GM21723 (cell line): ENCODE measurements around the gene OR2T4.

Source experiments
- ATAC-seq: cut with Tn5 transposase; IDR thresholded peaks from one replicate; pipeline ENCODE4 v1.9.1; 2021; ENCODE audit warnings: mild to moderate bottlenecking, moderate library complexity; ENCODE audit not compliant: unreplicated experiment

Gene OR2T4, protein sequence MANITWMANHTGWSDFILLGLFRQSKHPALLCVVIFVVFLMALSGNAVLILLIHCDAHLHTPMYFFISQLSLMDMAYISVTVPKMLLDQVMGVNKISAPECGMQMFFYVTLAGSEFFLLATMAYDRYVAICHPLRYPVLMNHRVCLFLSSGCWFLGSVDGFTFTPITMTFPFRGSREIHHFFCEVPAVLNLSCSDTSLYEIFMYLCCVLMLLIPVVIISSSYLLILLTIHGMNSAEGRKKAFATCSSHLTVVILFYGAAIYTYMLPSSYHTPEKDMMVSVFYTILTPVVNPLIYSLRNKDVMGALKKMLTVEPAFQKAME

DNA sequence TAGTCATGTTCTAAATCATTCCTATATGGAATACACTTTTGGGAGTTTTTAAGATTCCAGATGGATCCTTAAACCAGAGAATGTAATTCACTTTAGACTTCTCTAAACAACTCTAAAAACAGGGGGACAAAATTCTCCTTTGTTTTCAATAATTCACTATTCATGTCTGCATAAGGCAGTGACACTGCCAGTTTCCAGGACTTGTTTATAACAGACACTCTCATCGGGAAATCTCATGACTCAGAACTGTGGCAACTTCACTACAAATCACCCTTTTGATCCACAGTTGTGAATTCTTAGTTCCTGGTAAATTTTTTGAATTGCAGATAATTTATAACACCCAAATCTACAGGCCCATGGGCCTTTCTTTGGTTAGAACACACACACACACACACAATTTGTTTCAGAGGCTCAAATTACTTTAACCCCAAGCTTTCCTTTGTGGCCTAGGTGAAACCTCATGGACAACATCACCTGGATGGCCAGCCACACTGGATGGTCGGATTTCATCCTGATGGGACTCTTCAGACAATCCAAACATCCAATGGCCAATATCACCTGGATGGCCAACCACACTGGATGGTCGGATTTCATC, at the start of gene OR2T4:
Gene OR2T4, plus strand, starts transcription at position 545 of the 595 bp plus-strand sequence. Its CDS starts 0 bp downstream, at position 545.
- ATAC-seq, result no peak

DNA sequence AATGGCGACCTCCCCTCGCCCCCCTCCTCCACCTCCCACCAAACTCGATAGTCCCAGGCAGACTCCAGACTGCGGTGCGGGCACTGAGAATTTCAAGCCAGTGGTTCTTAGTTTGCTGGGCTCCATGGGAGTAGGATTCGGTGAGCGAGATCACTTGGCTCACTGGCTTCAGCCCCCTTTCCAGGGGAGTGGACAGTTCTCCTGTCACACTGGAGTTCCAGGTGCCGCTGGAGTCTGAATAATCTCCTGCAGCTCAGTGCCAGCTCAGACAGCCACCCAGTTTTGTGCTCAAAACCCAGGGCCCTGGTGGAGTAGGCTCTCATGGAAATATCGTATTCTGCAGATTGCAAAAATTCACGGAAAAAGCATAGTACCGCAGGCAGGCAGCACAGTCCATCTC, 44.7 kb upstream of the OR2T4 start:
- no peak for ATAC-seq

DNA sequence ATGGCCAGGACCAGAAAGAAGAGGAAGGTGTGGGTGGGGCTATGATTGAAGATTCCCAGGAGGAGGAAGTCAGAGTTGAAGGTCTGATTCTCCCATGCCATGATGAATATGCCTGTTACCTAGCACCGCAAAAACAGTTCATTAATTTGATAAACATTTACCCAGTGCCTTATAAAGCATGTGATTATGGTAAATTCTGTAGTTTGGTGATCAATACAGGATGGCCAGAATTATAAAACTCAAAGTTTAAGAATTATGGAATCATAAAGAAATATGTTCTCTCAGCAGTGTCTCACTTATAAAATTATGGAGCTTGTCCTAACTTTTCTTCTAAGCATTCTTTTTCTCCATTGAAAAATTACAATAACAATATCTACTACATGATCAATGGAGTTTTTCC, 37.0 kb upstream of the OR2T4 start, which contains the start of gene OR2M7:
Gene OR2M7, minus strand, starts transcription at position 101 of the 400 bp plus-strand sequence. Its CDS starts 0 bp downstream, at position 101.
- ATAC-seq, result no peak

DNA sequence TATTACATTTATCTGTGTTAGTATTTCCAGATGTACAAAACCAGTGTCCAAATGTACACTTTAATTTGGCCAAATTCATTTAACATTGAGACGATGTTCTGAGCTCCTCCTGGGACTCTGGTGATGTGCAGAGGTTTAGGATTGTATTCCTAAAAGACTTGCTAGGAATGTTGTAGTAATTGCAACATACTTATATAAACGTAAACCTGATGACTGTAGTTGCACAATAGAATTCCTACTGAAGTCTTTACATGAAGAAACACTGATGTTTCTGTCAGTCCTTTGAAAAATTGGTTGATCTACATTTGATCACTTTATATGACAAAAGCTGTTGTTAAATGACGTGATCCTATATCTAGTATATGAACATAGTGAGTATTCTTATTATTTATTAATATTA, 18.0 kb upstream of the OR2T4 start:
- ATAC-seq, result no peak

DNA sequence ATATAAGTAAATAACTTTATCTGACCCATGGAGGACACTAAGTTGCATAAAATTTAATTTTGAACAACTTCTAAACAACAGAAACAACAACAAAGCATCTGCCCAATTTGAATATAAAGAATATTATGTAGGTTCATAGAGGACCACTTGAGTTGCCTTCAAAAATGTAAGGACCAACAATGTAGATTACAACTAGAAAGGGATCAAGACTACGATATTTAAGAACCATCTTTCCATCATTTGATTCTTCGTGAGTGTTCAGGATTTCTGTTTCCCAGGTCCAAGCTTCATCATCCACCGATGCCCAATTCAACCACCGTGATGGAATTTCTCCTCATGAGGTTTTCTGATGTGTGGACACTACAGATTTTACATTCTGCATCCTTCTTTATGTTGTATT, 13.0 kb upstream of the OR2T4 start, which contains the start of gene OR14C36:
Gene OR14C36, plus strand, starts transcription at position 301 of the 400 bp plus-strand sequence. Its CDS starts 0 bp downstream, at position 301.
- ATAC-seq, result no peak

DNA sequence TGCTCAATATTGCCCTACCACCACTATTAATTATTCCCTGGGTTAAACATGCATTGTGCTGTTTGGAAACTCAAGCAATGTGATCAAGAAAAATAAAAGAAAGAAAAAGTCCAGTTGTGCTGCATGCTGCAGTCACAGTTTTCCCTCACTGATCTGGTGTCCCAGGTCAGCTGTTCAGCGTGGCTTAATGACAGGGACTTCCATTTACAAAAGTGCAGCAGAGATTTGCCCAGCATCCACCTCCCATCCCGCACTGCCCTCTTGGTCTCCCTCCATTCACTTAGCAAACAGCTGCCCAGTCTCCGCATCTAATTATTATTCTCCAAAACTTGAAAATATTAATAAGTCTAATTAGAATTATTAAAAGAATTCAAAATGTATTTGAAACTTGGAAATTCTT, 2.0 kb upstream of the OR2T4 start:
- ATAC-seq, result no peak

DNA sequence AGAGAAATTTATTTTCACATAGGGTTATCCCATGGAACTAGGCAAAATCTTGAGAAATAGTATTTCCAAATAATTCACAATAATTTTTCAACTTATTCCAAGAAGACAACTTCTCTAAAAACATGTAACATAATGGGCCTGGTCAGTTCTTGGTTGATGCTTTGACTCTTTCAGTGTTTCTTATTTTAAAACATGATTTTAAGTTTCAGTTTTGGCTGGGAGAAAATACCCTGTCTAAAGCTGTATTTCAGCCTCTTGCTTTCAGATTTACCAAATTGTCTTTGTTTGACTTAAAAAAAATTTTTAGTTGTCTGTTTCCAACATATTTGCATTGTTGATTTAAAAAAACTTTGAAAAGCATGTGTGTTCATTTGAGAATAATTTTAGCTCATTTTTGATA, 5.1 kb downstream of the OR2T4 start:
- no peak for ATAC-seq

DNA sequence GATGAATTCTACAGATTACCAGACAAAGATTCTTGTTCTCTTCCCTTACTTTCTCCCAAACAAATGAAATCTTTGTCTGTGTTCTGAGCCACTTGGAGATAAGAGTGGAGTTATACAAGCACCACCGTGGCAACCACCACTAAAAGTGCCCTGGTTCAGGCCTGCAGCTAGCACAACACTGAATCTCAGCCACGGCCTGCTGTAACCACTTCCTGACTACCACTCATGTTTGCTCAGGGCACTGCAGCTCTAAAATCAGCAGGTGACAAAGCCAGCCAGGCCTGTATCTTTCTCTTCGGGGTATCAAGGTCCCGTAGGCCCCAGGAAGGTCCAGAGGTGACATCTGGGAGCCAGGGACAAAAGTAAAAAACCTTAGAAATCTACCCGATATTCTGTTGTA, 10.9 kb downstream of the OR2T4 start:
- peak; percentile 51 for ATAC-seq

DNA sequence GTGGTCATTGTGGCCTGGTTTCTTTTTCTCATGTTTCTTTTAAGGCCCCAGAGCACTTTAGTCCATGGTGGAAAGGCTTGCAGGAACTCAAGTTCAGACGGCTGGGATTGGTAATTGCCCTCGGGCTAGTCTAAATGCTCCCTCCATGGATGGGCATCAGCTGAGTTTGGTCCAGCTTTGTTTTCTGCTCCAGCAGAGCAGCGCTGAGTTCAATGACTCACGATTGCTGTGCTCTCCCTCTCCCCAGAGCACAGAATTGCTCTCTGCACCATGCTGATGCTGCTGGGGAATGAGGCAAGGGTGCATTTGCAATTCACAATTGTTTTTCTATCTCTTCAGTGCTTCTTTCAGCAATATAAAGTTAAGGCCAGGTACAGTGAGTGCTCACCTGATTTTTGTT, 12.3 kb downstream of the OR2T4 start:
- no peak for ATAC-seq

DNA sequence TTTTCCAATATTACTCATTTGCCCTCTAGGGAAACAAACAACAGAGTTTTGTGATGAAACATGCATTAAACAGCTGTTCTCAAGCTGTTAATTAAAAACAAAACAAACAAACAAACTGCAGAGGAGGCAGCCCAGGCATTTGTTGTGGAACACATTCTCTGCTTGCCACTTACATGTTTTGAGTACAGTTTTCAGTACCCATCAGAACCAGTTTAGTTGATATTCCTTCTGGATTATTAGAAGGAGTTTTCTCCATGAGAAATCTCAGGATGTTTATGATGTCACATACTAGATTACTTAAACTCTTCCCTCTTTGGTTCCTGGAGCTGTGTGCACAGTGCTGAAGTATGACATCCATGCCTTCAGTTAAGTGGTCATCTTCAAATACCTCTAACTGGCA, 14.0 kb downstream of the OR2T4 start, which contains the start of gene OR2T6:
Gene OR2T6, plus strand, starts transcription at position 301 of the 400 bp plus-strand sequence. CDS start 11,863 bp downstream, outside the sequence.
- no peak for ATAC-seq

DNA sequence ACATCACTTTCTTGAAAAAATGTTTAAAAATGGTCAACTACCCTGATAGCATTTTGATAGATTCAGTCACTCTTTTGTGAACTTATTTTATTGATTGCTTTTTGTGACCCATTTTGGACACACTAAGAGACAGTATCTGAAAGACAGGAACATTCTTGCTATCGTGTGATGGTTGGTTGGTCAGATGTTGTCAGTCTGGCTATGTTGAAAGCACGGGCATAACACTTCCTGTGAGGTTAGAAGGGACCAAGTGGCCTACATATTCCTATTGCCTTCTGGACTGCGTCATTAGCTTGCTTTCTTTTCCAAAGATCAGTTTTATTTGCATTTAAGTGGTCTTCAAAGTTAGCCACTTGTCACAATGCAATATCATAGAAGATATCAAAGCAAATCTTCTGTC, 15.5 kb downstream of the OR2T4 start:
- ATAC-seq, result no peak

DNA sequence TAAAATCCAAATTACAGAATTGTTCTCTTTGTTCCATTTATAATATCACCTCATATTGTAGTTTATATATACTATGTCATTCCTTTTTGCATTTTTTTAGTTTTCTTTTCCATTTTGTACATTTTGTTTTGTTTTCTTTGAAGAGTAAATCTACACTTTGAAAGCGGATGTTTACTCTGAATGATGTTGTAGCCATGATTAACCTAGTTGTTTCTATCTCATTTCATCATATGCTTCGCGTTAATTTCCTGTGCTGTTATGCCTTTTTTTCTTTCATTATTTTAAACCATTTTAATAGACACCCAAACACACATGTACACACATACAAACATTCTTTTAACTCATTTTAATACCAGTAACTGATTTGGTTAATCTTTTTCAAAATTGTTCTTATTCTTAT, 19.4 kb downstream of the OR2T4 start:
- no peak for ATAC-seq

DNA sequence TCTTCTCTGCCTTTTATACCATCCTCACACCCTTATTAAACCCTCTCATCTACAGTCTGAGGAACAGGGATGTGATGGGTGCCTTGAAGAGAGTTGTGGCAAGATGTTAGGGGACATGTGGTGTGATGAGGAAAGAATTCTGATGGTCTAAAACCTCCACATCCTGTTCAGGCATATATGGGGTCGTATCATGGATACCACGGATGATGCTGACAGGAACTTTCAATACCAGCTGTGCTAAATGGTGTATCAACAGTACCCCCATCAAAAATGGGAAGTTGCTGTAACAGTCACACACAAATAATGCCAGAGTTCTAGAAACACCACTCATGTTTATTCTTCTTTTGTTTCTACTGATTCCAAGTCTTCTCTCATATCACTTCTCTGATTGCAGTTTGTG, 27.0 kb downstream of the OR2T4 start:
- no peak for ATAC-seq

DNA sequence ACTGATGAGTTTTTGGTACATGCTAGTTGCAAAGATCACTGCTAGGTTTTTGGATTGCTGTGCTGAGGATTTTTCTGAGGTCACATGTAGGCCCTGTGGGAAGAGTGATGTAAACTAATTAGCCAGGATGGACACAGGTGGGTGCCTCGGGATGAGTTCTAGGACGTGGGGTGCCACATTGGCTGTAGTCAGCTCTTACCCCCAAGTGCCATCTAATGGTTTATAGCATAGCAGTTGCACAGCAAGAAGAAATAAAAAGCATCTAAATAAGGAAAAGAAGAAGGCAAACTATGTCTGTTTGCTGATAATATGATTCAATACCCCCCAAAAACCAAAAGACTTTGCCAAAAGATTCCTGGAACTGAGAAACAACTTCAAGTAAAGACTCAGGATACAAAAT, 31.6 kb downstream of the OR2T4 start:
- ATAC-seq, result no peak

DNA sequence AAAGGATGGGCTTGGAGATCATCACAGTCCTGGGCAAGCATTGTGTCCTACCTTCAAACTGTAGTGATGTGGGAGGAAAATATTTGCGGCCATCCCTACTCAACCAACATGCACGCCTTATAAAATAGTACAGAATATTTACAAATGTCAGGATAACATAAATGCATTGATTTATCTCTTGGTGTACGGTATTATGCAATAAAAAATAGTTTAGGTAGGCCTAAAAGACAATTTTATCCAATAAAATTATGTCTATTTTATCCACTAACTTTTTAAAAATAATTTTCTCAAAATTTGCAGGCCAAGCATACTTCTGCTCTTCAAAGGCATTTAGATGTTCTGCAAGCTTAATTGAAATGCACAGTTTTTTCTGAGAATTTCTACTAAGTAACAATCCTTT, 41.3 kb downstream of the OR2T4 start, which contains the start of gene OR2T1:
Gene OR2T1, plus strand, starts transcription at position 301 of the 400 bp plus-strand sequence. CDS start 3,100 bp downstream, outside the sequence.
- ATAC-seq, result no peak

DNA sequence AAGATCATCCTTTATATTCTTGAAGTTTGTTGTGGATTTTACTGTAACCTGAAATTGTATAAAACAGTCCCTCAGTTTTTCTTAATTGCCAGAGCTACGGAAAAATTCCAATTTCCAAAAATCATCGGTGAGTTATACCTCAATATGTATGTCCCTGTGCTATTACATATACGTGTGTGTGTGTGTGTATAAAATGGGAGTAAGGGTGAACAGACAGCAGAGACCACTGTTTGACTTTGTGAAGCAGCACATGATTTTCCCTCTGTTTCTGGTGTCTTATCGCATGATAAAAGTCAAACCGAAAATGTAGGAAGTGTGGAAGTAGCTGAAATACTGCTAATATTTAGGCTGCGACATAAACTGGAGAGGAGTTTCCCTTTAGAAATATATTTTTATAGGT, 42.6 kb downstream of the OR2T4 start:
- no peak for ATAC-seq

DNA sequence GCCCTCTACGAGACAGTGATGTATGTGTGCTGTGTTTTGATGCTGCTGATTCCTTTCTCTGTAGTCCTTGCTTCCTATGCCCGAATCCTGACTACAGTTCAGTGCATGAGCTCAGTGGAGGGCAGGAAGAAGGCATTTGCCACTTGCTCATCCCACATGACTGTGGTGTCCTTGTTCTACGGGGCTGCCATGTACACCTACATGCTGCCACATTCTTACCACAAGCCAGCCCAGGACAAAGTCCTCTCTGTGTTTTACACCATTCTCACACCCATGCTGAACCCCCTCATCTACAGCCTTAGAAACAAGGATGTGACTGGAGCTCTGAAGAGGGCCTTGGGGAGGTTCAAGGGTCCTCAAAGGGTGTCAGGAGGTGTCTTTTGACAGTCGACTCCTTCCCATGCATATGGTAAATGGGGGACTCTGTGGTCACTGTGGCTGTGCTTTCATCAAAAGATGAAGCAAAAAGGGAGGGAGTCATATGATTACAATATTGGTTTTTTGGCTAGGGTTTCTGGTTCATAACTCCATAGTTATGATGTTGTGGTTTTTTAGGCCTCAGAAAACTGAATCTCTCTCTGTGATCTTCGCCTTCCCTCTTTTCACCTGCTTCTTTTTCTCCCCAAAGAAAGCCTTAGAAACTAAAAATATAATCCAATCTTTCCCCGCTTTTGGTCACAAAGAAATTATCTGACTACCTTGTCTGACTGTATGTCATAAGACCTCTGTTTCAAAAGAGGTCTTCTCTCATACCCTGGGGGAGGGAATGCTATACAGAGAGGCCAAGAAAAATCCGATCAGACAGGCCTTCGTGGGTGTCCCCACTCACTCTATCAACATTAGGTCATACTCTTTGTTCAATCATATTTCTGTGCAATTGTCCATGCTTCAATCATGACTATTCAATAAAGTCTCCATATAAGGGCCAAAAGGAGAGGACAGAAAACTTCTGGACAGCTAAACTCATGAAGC, 45.5 kb downstream of the OR2T4 start:
- peak; percentile 68 for ATAC-seq
